ENCODE results near the gene NTM.

Gene NTM

DNA sequence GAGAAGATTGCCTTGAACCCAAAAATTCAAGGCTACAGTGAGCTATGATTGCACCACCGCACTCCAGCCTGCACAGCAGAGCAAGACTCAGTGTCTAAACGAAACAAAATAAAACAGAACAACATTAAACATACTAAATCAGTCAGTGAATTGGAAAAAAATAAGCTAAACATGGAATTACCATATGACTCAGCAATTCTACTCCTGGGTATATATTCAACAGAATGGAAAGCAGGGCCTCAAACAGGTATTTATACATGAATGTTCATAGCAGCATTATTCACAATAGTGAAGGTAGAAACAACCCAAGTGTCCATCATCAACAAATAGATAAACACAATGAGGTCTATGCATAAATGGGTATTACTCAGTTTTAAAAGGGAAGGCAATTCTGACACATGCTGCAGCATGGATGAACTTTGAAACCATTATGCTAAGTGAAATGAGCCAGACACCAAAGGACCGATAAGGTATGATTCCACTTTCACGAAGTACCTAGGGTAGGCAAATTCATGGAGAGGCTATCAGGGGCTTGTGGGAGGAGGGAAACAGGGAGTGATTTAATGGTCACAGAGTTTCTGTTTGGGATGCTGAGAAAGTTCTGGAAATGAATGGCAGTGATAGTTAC lies 15.5 kb downstream of the NTM start:
- no peak for TF ChIP-seq EZH2phosphoT487 (IDR thresholded peaks at IDR 0.05; ENCODE audit: borderline replicate concordance)
- TF ChIP-seq, protein P1, sequence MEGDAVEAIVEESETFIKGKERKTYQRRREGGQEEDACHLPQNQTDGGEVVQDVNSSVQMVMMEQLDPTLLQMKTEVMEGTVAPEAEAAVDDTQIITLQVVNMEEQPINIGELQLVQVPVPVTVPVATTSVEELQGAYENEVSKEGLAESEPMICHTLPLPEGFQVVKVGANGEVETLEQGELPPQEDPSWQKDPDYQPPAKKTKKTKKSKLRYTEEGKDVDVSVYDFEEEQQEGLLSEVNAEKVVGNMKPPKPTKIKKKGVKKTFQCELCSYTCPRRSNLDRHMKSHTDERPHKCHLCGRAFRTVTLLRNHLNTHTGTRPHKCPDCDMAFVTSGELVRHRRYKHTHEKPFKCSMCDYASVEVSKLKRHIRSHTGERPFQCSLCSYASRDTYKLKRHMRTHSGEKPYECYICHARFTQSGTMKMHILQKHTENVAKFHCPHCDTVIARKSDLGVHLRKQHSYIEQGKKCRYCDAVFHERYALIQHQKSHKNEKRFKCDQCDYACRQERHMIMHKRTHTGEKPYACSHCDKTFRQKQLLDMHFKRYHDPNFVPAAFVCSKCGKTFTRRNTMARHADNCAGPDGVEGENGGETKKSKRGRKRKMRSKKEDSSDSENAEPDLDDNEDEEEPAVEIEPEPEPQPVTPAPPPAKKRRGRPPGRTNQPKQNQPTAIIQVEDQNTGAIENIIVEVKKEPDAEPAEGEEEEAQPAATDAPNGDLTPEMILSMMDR (conservative IDR thresholded peaks at IDR 0.05; ENCODE audit: low read length) = no peak
- no peaks in the 10 kb centered on the region for H3K9me3 ChIP-seq (ENCODE audit: insufficient read depth, low read depth, low read length)
- no peaks in the 10 kb centered on the region for H3K27me3 ChIP-seq (ENCODE audit: insufficient read depth, low read length, poor library complexity, severe bottlenecking)
- H3K4me3 ChIP-seq (ENCODE audit: low read length, poor library complexity, severe bottlenecking) = no peak overlapping the region
- no peaks in the 10 kb centered on the region for H3K4me1 ChIP-seq (ENCODE audit: insufficient read depth, low read length, poor library complexity, severe bottlenecking)
- no peak overlapping the region for H2AFZ ChIP-seq (ENCODE audit: low read length)
- no peaks in the 10 kb centered on the region for H3K9me2 ChIP-seq (replicated peaks; ENCODE audit: low read depth, low read length)
- H4K20me1 ChIP-seq (ENCODE audit: insufficient read depth, low read length, poor library complexity, severe bottlenecking) = no peaks in the 10 kb centered on the region
- H3K9ac ChIP-seq (ENCODE audit: low read depth, low read length, poor library complexity, severe bottlenecking) = no peak overlapping the region
- no peaks in the 10 kb centered on the region for H3K36me3 ChIP-seq (ENCODE audit: insufficient read depth, low read length)
- no peaks in the 10 kb centered on the region for H3F3A ChIP-seq (ENCODE audit: low read depth)
- no peaks in the 10 kb centered on the region for H3K79me2 ChIP-seq (ENCODE audit: insufficient read depth, low read length)
- H3K4me2 ChIP-seq (ENCODE audit: low read depth, low read length, poor library complexity, severe bottlenecking) = no peak overlapping the region

DNA sequence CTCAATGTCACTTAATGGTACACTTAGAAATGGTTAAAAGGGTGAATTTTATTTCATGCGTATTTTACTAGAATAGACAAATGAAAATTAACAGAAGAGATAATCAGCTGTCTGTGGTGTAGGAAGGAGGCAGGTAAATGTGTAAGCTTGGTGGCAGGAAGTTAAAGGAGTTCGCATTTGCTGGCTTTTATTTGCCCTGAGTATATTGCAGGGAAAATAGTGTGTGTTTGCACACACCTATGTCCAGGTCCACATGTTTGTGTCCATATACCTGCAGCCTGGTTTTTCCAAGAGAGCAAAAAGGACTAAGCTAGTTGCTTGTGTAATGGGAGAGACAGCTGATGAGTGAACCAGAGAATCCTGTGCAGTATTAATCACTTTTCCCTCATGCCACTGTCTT lies 16.0 kb downstream of the NTM start:
- no peak overlapping the region for H3K9ac ChIP-seq (ENCODE audit: low read depth, low read length, poor library complexity, severe bottlenecking)
- H3K9me3 ChIP-seq (ENCODE audit: insufficient read depth, low read depth, low read length) = no peaks in the 10 kb centered on the region
- H3K27me3 ChIP-seq (ENCODE audit: insufficient read depth, low read length, poor library complexity, severe bottlenecking) = no peaks in the 10 kb centered on the region
- H3K4me2 ChIP-seq (ENCODE audit: low read depth, low read length, poor library complexity, severe bottlenecking) = no peak overlapping the region
- no peaks in the 10 kb centered on the region for H3F3A ChIP-seq (ENCODE audit: low read depth)
- no peaks in the 10 kb centered on the region for H3K36me3 ChIP-seq (ENCODE audit: insufficient read depth, low read length)
- H3K9me2 ChIP-seq (replicated peaks; ENCODE audit: low read depth, low read length) = no peaks in the 10 kb centered on the region
- no peaks in the 10 kb centered on the region for H3K4me1 ChIP-seq (ENCODE audit: insufficient read depth, low read length, poor library complexity, severe bottlenecking)
- no peaks in the 10 kb centered on the region for H4K20me1 ChIP-seq (ENCODE audit: insufficient read depth, low read length, poor library complexity, severe bottlenecking)
- TF ChIP-seq EZH2phosphoT487 (IDR thresholded peaks at IDR 0.05; ENCODE audit: borderline replicate concordance) = no peak
- TF ChIP-seq, protein P1 (conservative IDR thresholded peaks at IDR 0.05; ENCODE audit: low read length) = no peak
- H3K79me2 ChIP-seq (ENCODE audit: insufficient read depth, low read length) = no peaks in the 10 kb centered on the region
- no peak overlapping the region for H3K4me3 ChIP-seq (ENCODE audit: low read length, poor library complexity, severe bottlenecking)
- no peak overlapping the region for H2AFZ ChIP-seq (ENCODE audit: low read length)

- H3K27me3 ChIP-seq (ENCODE audit: insufficient read depth, low read length, poor library complexity, severe bottlenecking) = no peaks in the 10 kb centered on the region
- H4K20me1 ChIP-seq (ENCODE audit: insufficient read depth, low read length, poor library complexity, severe bottlenecking) = no peaks in the 10 kb centered on the region
These were observed 17.6 kb downstream of the NTM start for GRCh38 chr11:131388030-131388429.

More at GRCh38 chr11:131388030-131388429, 17.6 kb downstream of the NTM start:
- Histone ChIP-seq H3K4me2 (ENCODE audit: low read depth, low read length, poor library complexity, severe bottlenecking) (no peak overlapping the region), H3K36me3 (ENCODE audit: insufficient read depth, low read length) (no peaks in the 10 kb centered on the region), H2AFZ (ENCODE audit: low read length) (no peak overlapping the region), H3F3A (ENCODE audit: low read depth) (no peaks in the 10 kb centered on the region), H3K79me2 (ENCODE audit: insufficient read depth, low read length) (no peaks in the 10 kb centered on the region), H3K4me1 (ENCODE audit: insufficient read depth, low read length, poor library complexity, severe bottlenecking) (no peaks in the 10 kb centered on the region), H3K4me3 (ENCODE audit: low read length, poor library complexity, severe bottlenecking) (no peak overlapping the region), H3K9me3 (ENCODE audit: insufficient read depth, low read depth, low read length) (no peaks in the 10 kb centered on the region), H3K9ac (ENCODE audit: low read depth, low read length, poor library complexity, severe bottlenecking) (no peak overlapping the region), H3K9me2 (replicated peaks; ENCODE audit: low read depth, low read length) (no peaks in the 10 kb centered on the region)
- TF ChIP-seq EZH2phosphoT487 (IDR thresholded peaks at IDR 0.05; ENCODE audit: borderline replicate concordance) = no peak
- TF ChIP-seq, protein P1 (conservative IDR thresholded peaks at IDR 0.05; ENCODE audit: low read length) = no peak

Data from Loucy (cell line).